Measurements from ENCODE around the gene COIL.

GRCh38 chr17:56979091-56979480, 18.2 kb upstream of the COIL start:
- TF ChIP-seq CTCF (CRISPR knock-in tag; IDR thresholded peaks at IDR 0.05) = no peak
- TF ChIP-seq HNF4A (CRISPR knock-in tag; IDR thresholded peaks at IDR 0.05) = no peak
- TF ChIP-seq POLR2A (IDR thresholded peaks at IDR 0.05; ENCODE audit: insufficient read depth in 1 of 2, low read depth in 2 of 2, low read length in 2 of 2) = no peak
- TF ChIP-seq ZNF704 (CRISPR knock-in tag; IDR thresholded peaks at IDR 0.05; ENCODE audit: borderline replicate concordance) = no peak
- TF ChIP-seq ZNF331 (CRISPR knock-in tag; IDR thresholded peaks at IDR 0.05) = no peak
- no peak for TF ChIP-seq RAD21 (CRISPR knock-in tag; IDR thresholded peaks at IDR 0.05)
- TF ChIP-seq EP300 (IDR thresholded peaks at IDR 0.05; ENCODE audit: low read depth in 2 of 2, low read length in 2 of 2) = no peak
- TF ChIP-seq EP300 (CRISPR knock-in tag; IDR thresholded peaks at IDR 0.05; ENCODE audit: borderline replicate concordance) = no peak
- no peak for TF ChIP-seq NFRKB (IDR thresholded peaks at IDR 0.05)
- no peak for TF ChIP-seq GABPA (IDR thresholded peaks at IDR 0.05; ENCODE audit: low read depth, low read length)
- TF ChIP-seq GABPA (CRISPR knock-in tag; IDR thresholded peaks at IDR 0.05; ENCODE audit: low read depth) = no peak
- TF ChIP-seq BCL3 (CRISPR knock-in tag; IDR thresholded peaks at IDR 0.05) = no peak
- no peak for TF ChIP-seq HMG20A (CRISPR knock-in tag; IDR thresholded peaks at IDR 0.05; ENCODE audit: borderline replicate concordance)
